GM12878 (cell line): ENCODE data around the gene CCDC91.

Experiments used
- ATF2 ChIP-seq: IDR thresholded peaks from 2 replicates; pipeline ENCODE4 v1.6.1; 2012; ENCODE audit warnings: low read length, inconsistent platforms
- BHLHE40 ChIP-seq, 2 experiments: fragments of 450-650 bp in 1 of 2; IDR thresholded peaks; 2 replicates each; pipeline ENCODE4 v1.6.1; 2011 to 2017; ENCODE audit warnings: low read depth in 2 of 2, borderline replicate concordance in 1 of 2, improper control_type of control experiment in 1 of 2, low read length in 1 of 2, mild to moderate bottlenecking in 1 of 2
- CTCF ChIP-seq, 3 experiments: IDR thresholded peaks in 2 of 3; conservative IDR thresholded peaks in 1 of 3; 2 replicates each; pipeline ENCODE4 v1.5.1; 2011; ENCODE audit warnings: low read depth in 3 of 3, low read length in 3 of 3, mild to moderate bottlenecking in 3 of 3, control low read depth in 2 of 3, moderate library complexity in 2 of 3, inconsistent platforms in 1 of 3, mixed read lengths in 1 of 3; ENCODE audit not compliant: control insufficient read depth in 2 of 3, insufficient read depth in 1 of 3; ENCODE audit errors: extremely low read depth in 1 of 3
- EZH2 ChIP-seq: IDR thresholded peaks from 2 replicates; pipeline ENCODE4 v1.6.1; 2012; ENCODE audit warnings: low read depth, mild to moderate bottlenecking, control low read depth, inconsistent platforms, low read length, borderline replicate concordance; ENCODE audit not compliant: control insufficient read depth
- FOXM1 ChIP-seq: IDR thresholded peaks from 2 replicates; pipeline ENCODE4 v1.6.1; 2012; ENCODE audit warnings: low read depth, mild to moderate bottlenecking, inconsistent platforms, low read length, moderate library complexity
- MTA3 ChIP-seq: IDR thresholded peaks from 2 replicates; pipeline ENCODE4 v1.6.1; 2012; ENCODE audit warnings: low read length, inconsistent platforms, borderline replicate concordance
- PBX3 ChIP-seq: IDR thresholded peaks from 2 replicates; pipeline ENCODE4 v1.6.1; 2011; ENCODE audit warnings: mild to moderate bottlenecking, low read depth, low read length, moderate library complexity; ENCODE audit not compliant: insufficient replicate concordance
- SUZ12 ChIP-seq: fragments of 200-600 bp; sonication (generic); IDR thresholded peaks from one replicate; pipeline ENCODE4 v1.6.1; 2018; ENCODE audit warnings: antibody characterized with exemption, mild to moderate bottlenecking; ENCODE audit not compliant: unreplicated experiment
- TF ChIP-seq, protein P1 (sequence below): fragments of 450-650 bp; IDR thresholded peaks from 2 replicates; pipeline ENCODE4 v1.6.1; 2017; ENCODE audit warnings: mild to moderate bottlenecking
- TF ChIP-seq, protein P2 (sequence below): fragments of 150-350 bp; IDR thresholded peaks from 2 replicates; pipeline ENCODE4 v1.6.1; 2016; ENCODE audit warnings: low read depth, low read length
- TF ChIP-seq, protein P3 (sequence below): IDR thresholded peaks from 2 replicates; pipeline ENCODE4 v1.6.1; 2012; ENCODE audit warnings: mild to moderate bottlenecking, low read depth, low read length

DNA sequence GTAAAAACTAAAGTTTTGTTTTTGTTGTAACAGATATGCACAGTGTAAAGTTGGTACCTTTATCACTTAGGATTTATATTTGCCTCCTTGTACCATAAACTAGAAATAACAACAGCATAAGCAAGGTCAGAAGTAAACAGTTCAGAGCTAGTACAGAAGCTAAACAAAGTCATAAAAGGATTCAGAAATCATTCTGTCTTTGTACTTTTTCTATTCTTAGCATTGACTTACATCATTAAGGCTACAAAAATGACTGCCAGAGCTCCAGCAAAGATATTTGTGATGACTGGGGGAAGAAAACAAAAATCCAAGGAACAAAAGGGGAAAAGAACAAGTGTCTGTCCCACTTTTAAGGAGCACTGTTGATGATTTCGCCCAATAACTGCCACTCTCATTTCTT, 347.2 kb downstream of the CCDC91 start:
- TF ChIP-seq MTA3 (no peak), CTCF (IDR thresholded peaks at IDR 0.05 in 2 of 3, conservative IDR thresholded peaks at IDR 0.05 in 1 of 3; ENCODE audit: control insufficient read depth in 2 of 3, extremely low read depth in 1 of 3, insufficient read depth in 1 of 3, low read depth in 3 of 3, low read length in 3 of 3) (no peak), PBX3 (no peak), FOXM1 (no peak), BHLHE40 (IDR thresholded peaks at IDR 0.05; ENCODE audit: borderline replicate concordance in 1 of 2, low read depth in 2 of 2, low read length in 1 of 2) (no peak), ATF2 (no peak), EZH2 (no peak), SUZ12 (no peak)
- TF ChIP-seq, protein P1, sequence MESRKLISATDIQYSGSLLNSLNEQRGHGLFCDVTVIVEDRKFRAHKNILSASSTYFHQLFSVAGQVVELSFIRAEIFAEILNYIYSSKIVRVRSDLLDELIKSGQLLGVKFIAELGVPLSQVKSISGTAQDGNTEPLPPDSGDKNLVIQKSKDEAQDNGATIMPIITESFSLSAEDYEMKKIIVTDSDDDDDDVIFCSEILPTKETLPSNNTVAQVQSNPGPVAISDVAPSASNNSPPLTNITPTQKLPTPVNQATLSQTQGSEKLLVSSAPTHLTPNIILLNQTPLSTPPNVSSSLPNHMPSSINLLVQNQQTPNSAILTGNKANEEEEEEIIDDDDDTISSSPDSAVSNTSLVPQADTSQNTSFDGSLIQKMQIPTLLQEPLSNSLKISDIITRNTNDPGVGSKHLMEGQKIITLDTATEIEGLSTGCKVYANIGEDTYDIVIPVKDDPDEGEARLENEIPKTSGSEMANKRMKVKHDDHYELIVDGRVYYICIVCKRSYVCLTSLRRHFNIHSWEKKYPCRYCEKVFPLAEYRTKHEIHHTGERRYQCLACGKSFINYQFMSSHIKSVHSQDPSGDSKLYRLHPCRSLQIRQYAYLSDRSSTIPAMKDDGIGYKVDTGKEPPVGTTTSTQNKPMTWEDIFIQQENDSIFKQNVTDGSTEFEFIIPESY: no peak
- TF ChIP-seq, protein P2, sequence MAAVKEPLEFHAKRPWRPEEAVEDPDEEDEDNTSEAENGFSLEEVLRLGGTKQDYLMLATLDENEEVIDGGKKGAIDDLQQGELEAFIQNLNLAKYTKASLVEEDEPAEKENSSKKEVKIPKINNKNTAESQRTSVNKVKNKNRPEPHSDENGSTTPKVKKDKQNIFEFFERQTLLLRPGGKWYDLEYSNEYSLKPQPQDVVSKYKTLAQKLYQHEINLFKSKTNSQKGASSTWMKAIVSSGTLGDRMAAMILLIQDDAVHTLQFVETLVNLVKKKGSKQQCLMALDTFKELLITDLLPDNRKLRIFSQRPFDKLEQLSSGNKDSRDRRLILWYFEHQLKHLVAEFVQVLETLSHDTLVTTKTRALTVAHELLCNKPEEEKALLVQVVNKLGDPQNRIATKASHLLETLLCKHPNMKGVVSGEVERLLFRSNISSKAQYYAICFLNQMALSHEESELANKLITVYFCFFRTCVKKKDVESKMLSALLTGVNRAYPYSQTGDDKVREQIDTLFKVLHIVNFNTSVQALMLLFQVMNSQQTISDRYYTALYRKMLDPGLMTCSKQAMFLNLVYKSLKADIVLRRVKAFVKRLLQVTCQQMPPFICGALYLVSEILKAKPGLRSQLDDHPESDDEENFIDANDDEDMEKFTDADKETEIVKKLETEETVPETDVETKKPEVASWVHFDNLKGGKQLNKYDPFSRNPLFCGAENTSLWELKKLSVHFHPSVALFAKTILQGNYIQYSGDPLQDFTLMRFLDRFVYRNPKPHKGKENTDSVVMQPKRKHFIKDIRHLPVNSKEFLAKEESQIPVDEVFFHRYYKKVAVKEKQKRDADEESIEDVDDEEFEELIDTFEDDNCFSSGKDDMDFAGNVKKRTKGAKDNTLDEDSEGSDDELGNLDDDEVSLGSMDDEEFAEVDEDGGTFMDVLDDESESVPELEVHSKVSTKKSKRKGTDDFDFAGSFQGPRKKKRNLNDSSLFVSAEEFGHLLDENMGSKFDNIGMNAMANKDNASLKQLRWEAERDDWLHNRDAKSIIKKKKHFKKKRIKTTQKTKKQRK: no peak
- TF ChIP-seq, protein P3, sequence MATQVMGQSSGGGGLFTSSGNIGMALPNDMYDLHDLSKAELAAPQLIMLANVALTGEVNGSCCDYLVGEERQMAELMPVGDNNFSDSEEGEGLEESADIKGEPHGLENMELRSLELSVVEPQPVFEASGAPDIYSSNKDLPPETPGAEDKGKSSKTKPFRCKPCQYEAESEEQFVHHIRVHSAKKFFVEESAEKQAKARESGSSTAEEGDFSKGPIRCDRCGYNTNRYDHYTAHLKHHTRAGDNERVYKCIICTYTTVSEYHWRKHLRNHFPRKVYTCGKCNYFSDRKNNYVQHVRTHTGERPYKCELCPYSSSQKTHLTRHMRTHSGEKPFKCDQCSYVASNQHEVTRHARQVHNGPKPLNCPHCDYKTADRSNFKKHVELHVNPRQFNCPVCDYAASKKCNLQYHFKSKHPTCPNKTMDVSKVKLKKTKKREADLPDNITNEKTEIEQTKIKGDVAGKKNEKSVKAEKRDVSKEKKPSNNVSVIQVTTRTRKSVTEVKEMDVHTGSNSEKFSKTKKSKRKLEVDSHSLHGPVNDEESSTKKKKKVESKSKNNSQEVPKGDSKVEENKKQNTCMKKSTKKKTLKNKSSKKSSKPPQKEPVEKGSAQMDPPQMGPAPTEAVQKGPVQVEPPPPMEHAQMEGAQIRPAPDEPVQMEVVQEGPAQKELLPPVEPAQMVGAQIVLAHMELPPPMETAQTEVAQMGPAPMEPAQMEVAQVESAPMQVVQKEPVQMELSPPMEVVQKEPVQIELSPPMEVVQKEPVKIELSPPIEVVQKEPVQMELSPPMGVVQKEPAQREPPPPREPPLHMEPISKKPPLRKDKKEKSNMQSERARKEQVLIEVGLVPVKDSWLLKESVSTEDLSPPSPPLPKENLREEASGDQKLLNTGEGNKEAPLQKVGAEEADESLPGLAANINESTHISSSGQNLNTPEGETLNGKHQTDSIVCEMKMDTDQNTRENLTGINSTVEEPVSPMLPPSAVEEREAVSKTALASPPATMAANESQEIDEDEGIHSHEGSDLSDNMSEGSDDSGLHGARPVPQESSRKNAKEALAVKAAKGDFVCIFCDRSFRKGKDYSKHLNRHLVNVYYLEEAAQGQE: no peak
